A673 (cell line): Measurements from ENCODE around the gene DAZAP2. TPM values are rescaled to one million over a fixed set of nuclear protein-coding genes. Genes with fewer than 3 reads are reported as not detected.

Experiments
- BruUV-seq: library from RNA; stranded (reverse); fragments of 400-500 nt; replicated peaks from 2 replicates; lab custom pipeline; 2021; lab: Mats Ljungman, UMichigan
- CTCF ChIA-PET: fragments of 300-600 bp; sonication (Branson Sonifier 250); formaldehyde crosslinking; loops from one replicate; lab custom pipeline; 2022; ENCODE audit warnings: antibody characterized with exemption; lab: Charles Lee
- POLR2A ChIA-PET: fragments of 300-600 bp; sonication (Branson Sonifier 250); formaldehyde crosslinking; loops from one replicate; lab custom pipeline; 2022; ENCODE audit warnings: antibody characterized with exemption; ENCODE audit not compliant: low non-redundant PET; lab: Charles Lee
- DNase-seq: peaks from one replicate; pipeline ENCODE4 v3.0.0-alpha.2; 2015; ENCODE audit warnings: low spot score
- H3K27ac ChIP-seq: fragments of 200-600 bp; sonication (generic); 2 replicates; pipeline ENCODE4 v1.5.1; 2016; ENCODE audit warnings: mixed run types, low read depth, mild to moderate bottlenecking, mixed read lengths, antibody characterized with exemption, low read length; ENCODE audit not compliant: poor library complexity, severe bottlenecking
- H3K27me3 ChIP-seq: fragments of 200-600 bp; sonication (generic); replicated peaks from 2 replicates; pipeline ENCODE4 v1.6.1; 2017; ENCODE audit warnings: mixed run types, low read depth, mild to moderate bottlenecking, mixed read lengths, antibody characterized with exemption, low read length; ENCODE audit not compliant: insufficient read depth, poor library complexity
- H3K36me3 ChIP-seq: fragments of 200-600 bp; sonication (generic); 2 replicates; pipeline ENCODE4 v1.6.1; 2016; ENCODE audit warnings: mixed run types, mild to moderate bottlenecking, mixed read lengths, antibody characterized with exemption, low read length; ENCODE audit not compliant: insufficient read depth, poor library complexity, severe bottlenecking
- H3K4me1 ChIP-seq: fragments of 200-600 bp; sonication (generic); 2 replicates; pipeline ENCODE4 v1.6.1; 2017; ENCODE audit warnings: mixed run types, mild to moderate bottlenecking, mixed read lengths, antibody characterized with exemption, low read length; ENCODE audit not compliant: insufficient read depth, poor library complexity, severe bottlenecking
- H3K4me3 ChIP-seq: fragments of 200-600 bp; sonication (generic); 2 replicates; pipeline ENCODE4 v1.5.1; 2016; ENCODE audit warnings: low read depth, mixed run types, mild to moderate bottlenecking, mixed read lengths, low read length; ENCODE audit not compliant: poor library complexity, severe bottlenecking
- H3K9me3 ChIP-seq: fragments of 200-600 bp; sonication (generic); 2 replicates; pipeline ENCODE4 v1.6.1; 2016; ENCODE audit warnings: mixed run types, low read depth, mild to moderate bottlenecking, mixed read lengths, antibody characterized with exemption, low read length; ENCODE audit not compliant: poor library complexity, severe bottlenecking
- EZH2 ChIP-seq: fragments of 200-600 bp; sonication (generic); IDR thresholded peaks from 2 replicates; pipeline ENCODE4 v1.6.1; 2017; ENCODE audit warnings: borderline replicate concordance, low read depth, mild to moderate bottlenecking, mixed read lengths, antibody characterized with exemption, low read length; ENCODE audit not compliant: poor library complexity, severe bottlenecking
- intact Hi-C: fragments of 100-400 bp; cut with micrococcal nuclease; formaldehyde crosslinking; loops from one replicate; pipeline ENCODE4 v1.10.0; 2022; ENCODE audit not compliant: unreplicated experiment
- total RNA-seq: library from RNA; stranded (reverse); gene quantifications from 2 replicates; pipeline ENCODE4 v1.2.3, GENCODE V29; 2021
- TF ChIP-seq, protein P1 (sequence below): fragments of 300-800, 200-600 bp; sonication (generic); conservative IDR thresholded peaks from 2 replicates; pipeline ENCODE4 v1.5.1; 2017; ENCODE audit warnings: low read depth, mild to moderate bottlenecking, antibody characterized with exemption, low read length, moderate library complexity, mixed read lengths

The DAZAP2 gene
- total RNA-seq, 1 experiment from 2014 or later, result 138 TPM

GRCh38 chr12:51196547-51196946 lies 42.1 kb upstream of the DAZAP2 start:
- intact Hi-C loops, result no loop called here
- Histone ChIP-seq H3K4me3 (no peak overlapping the region), H3K9me3 (no peaks in the 10 kb centered on the region), H3K36me3 (no peaks in the 10 kb centered on the region), H3K27ac (no peak overlapping the region), H3K27me3 (no peaks in the 10 kb centered on the region), H3K4me1 (no peaks in the 10 kb centered on the region)
- POLR2A ChIA-PET, result no interaction called here
- no TSS peak for BruUV-seq
- CTCF ChIA-PET, result interaction anchor here (0.6 kb wide), 1 partner anchor 252 kb away, joined by 3 read pairs; no protein-coding TSS in a partner anchor
- TF ChIP-seq EZH2, result no peak
- TF ChIP-seq, protein P1, sequence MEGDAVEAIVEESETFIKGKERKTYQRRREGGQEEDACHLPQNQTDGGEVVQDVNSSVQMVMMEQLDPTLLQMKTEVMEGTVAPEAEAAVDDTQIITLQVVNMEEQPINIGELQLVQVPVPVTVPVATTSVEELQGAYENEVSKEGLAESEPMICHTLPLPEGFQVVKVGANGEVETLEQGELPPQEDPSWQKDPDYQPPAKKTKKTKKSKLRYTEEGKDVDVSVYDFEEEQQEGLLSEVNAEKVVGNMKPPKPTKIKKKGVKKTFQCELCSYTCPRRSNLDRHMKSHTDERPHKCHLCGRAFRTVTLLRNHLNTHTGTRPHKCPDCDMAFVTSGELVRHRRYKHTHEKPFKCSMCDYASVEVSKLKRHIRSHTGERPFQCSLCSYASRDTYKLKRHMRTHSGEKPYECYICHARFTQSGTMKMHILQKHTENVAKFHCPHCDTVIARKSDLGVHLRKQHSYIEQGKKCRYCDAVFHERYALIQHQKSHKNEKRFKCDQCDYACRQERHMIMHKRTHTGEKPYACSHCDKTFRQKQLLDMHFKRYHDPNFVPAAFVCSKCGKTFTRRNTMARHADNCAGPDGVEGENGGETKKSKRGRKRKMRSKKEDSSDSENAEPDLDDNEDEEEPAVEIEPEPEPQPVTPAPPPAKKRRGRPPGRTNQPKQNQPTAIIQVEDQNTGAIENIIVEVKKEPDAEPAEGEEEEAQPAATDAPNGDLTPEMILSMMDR, result no peak
- DNase-seq, result no peak

- H3K36me3 ChIP-seq, result no peaks in the 10 kb centered on the region
- POLR2A ChIA-PET, result no interaction called here
These were observed 40.7 kb upstream of the DAZAP2 start for GRCh38 chr12:51197736-51198567.

DNA sequence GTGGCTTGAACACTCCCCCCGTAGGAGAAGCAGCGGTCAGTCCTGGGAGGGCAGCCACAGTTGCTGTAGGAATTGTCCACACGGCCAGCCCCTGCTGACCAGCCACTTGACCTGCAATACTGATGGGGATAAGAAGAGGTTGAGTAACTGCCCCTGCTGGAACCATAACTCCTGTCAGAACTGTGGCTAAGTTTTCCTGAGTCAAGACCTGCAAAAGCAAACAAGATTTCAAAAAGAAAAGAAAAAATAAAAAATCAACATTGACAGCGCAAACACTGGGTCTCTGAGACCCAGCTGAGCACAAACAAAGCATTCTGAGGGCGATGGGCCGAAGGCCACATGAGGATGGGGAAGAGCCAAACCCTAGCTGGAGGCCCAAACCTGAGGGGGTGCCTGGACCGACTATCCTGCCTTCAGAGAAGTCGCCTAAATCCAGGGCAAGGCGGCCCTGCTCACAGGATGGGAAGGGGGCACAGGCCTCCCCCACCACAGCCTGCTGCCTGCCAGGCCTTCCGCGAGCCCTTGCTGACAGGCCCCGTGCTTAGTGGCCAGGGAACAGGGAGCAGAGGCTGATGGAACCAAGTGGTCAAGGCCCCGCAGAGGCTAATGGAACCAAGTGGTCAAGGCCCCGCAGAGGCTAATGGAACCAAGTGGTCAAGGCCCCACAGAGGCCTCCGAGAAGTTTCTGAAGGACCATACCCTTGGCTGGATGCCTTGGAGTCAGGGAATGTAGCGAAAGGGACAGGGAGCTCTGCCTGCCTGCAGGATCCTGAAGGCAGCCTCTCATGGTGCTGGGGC lies 39.9 kb upstream of the DAZAP2 start:
- Histone ChIP-seq H3K27ac (no peak overlapping the region), H3K4me3 (no peak overlapping the region), H3K9me3 (no peaks in the 10 kb centered on the region), H3K27me3 (no peaks in the 10 kb centered on the region), H3K4me1 (no peaks in the 10 kb centered on the region), H3K36me3 (no peaks in the 10 kb centered on the region)
- intact Hi-C loops, result no loop called here
- DNase-seq, result no peak
- CTCF ChIA-PET, result no interaction called here
- POLR2A ChIA-PET, result no interaction called here
- TF ChIP-seq, protein P1, result no peak
- TF ChIP-seq EZH2, result no peak
- no TSS peak for BruUV-seq

More at GRCh38 chr12:51197736-51198567, 40.7 kb upstream of the DAZAP2 start:
- Histone ChIP-seq H3K27me3 (no peaks in the 10 kb centered on the region), H3K4me1 (no peaks in the 10 kb centered on the region), H3K9me3 (no peaks in the 10 kb centered on the region), H3K4me3 (no peak overlapping the region), H3K27ac (no peak overlapping the region)
- BruUV-seq, result no TSS peak
- no peak for TF ChIP-seq EZH2
- TF ChIP-seq, protein P1, result no peak
- DNase-seq, result no peak
- intact Hi-C loops, result no loop called here
- CTCF ChIA-PET, result no interaction called here
